ENCODE measurements around the gene CASP1.
A peak's percentile ranks its signal among the peaks of the same experiment; 100 is the strongest.
"Not testable (repeated sequence)": the region's sequence is repeated elsewhere in the genome, so short reads cannot be mapped to it uniquely, and the experiment has no call there.

Gene CASP1

DNA sequence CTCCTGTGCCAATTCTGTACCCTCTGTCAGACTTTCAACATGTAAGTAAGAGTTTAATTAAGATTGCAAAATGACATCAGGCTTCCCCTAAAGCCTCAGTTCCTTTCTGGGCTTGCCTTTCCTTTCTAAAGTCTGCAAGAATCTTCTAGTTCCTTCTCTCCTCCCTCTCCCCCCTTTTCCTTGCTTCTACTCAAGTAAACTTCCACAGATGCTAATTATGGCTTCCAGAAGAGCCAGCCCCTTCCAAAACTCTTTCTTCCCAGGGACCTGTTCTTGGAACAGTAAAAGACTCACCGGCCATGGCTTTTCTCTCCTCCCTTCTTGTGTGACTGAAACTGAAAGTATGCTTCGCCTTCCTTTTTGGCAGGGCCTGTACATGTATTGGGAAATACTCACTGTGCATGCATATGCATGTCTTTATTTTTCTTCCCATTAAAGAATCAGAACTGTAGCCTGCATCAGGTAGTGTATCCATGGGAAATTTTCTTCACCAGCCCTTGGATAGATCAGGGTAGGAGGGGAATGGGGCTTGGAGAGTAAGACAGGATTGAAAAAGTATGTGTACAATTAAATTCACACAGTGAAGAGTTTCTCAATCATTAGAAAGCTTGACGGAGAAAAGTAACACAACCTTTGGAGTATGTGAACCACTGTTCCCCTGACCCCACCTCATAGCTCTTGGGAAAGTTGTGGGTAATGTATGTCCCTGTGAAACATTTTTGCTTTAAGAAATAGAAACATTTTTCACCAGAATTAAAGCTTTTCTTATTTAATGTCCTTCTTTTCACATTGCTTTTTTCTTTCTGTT, at the start of gene CASP1:
Gene CASP1 (minus strand): TSS at position 332 of the 808 bp plus-strand sequence. CDS start 31 bp downstream, at position 301.
- DNase-seq: no peak

DNA sequence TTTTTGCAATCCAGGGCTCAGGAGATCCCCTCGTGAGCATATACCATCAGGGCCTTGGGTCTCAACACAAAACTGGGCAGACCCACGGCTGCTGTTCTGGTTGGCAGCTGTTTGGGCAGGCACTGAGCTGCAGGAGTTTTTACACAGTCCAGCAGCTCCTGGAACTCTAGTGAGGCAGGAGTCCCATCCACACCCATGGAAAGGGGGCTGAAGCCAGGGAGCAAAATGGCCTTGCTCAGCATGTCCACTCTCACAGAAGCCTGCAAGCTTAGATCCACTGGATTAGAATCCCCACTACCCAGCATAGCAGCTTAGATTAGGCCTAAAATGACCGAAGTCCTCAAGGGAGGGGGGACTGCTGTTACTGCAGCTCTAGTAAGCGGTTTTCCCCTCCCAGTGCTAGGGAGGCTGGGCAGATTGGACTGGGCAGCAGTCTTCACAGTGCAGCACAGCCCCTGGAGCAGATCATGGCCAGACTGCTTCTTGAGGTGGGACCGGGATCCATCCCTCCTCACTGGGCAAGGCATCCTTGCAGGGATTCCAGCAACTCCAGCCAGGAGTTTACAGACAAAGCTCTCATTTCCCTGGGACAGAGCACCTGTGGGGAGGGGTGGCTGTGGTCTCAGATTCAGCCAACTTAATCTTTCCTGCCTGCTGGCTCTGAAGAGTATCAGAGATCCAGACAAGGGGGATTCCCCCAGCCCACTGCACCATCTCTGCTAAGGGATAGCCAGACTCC, 46.6 kb upstream of the CASP1 start:
- no peak for DNase-seq

DNA sequence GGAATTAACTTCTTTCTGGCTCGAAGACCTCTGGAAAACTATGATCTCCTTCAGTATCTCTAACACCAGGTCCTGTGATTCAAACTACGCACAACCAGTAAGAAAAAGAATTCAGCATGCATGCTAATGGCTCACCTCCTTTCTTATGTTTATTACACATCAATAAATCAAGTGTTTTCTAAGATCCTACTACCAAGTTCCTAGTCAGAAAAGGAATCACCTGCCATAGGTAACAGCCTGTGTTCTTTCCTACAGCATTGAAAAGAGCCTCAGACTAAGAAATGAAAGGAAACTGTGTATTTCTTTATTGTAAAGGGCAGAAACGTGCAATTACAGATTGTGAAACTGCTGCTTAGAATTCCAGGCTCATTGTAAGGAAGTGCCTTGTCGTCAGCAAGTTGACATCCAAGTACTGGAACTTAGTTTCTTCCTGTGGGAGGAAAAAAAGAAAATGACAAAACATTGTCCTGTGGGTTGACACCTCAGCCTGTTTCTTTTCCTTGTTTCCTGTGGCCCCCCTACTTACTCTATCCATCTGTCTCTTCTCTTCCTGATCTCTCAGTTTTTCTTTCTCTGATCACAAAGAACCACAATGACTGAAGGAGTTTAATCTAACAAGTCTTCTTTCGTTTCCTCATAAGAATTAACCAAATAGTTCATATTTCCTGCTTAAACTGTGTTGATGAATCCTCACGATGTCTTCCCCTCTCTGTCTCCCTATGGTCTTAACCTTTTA, 45.4 kb upstream of the CASP1 start:
- not testable (repeated sequence) for DNase-seq

DNA sequence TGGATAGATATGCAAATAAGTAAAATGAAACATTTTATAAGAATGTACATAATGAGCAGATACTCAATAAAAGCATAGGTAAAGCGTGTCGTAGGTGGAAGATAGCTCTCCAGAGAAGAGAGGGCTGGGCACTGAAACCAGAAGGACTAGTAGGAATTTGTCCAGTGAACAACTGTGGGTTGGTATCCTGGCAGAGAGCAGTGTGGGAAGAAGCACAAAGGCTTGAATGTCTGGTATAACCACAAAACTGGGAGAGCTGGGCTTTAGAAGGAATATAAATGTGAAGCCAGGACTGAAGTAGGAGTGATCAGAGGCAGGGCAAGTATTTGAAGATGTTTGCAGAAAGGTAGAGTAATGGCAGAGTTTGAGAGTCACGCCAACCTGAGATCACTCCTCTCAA, 43.3 kb upstream of the CASP1 start:
- DNase-seq: no peak

DNA sequence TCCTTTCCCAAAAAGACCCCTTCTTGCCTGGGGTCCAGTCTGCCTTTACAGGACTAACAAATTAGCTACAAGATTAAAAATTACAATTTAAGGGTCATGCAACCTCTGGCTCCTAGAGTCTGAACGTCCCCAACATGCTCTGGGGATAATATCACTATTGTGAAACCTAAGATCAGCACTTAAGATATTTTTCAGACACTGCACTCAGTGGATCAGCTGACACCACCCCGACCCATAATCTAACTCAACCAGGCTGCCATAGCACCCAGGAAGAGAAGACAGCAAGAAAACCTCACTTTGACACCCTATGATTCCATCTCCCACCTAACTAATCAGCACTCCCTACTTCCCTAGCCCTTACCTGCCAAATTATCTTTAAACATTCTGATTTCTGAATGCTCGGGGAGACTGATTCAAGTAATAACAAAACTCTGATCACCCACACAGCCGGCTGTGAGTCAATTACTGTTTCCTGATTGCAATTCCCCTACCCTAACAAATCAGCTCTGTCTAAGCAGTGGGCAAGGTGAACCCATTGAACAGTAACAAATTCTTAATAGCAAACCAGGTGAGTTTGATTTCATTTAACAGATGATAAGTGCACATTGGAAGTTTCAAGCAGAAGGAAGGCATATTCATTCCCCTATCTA, 42.3 kb upstream of the CASP1 start:
- not testable (repeated sequence) for DNase-seq

DNA sequence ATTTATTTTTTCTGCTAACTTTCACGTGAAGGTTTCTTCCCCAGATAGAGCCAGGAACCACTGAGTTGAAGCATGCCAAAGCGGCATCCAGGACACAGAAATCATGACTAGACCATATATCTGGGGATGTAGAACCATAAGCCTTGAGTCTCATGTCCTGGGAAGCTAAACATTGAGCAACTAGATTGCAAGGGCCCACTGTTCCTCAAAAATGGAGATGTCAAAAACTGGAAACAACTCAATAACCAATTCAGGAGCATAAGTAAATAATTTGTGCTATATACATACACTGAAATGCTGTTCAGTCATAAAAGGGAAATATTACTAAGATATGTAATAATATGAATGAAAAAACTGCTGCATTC, 39.2 kb upstream of the CASP1 start:
- no peak for DNase-seq

DNA sequence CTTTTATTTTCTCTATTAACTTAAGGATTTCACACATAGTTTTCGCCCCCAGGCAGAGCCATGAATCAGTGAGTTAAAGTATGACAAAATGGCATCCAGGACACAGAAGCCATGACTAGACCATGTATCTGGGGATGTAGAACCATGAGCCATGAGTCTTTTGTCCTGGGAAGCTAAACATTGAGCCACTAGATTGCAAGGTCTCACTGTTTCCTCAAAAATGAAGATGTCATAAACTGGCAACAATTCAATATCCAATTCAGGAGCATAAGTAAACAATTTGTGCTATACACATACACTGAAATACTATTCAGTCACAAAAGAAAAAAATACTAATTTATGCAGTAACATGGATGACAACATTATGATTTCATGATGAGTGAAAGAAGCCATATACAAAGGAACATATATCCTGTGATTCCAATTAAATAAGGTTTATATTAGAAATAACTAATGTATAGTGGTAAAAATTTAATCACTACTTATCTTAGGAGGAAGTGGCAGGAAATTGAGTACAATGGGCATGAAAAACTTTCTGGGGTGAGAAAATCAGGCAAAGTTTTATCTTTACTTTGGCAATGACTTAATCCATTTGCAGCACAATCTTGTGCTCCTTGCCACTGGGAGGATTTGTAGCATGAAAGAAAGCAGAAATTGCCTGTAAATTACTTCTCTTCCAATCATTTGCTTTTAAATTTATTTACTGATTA, 38.7 kb upstream of the CASP1 start:
- DNase-seq: no peak

DNA sequence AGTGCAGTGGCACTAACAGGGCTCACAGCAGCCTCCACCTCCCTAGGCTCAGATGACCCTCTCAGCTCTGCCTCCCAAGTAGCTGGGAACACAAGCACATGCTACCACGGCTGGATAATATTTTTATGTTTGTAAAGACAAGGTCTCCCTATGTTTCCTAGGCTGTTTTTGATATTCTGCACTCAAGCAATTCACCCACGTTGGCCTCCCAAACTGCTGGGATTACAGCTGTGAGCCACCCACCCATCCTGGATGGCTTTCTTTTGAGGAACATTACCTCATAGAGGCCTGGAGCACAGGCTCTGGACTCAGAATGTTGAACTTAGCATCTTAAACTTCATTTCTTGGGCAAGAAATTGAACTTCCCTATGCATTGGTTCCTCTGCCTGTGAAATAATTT, 37.1 kb upstream of the CASP1 start:
- not testable (repeated sequence) for DNase-seq

DNA sequence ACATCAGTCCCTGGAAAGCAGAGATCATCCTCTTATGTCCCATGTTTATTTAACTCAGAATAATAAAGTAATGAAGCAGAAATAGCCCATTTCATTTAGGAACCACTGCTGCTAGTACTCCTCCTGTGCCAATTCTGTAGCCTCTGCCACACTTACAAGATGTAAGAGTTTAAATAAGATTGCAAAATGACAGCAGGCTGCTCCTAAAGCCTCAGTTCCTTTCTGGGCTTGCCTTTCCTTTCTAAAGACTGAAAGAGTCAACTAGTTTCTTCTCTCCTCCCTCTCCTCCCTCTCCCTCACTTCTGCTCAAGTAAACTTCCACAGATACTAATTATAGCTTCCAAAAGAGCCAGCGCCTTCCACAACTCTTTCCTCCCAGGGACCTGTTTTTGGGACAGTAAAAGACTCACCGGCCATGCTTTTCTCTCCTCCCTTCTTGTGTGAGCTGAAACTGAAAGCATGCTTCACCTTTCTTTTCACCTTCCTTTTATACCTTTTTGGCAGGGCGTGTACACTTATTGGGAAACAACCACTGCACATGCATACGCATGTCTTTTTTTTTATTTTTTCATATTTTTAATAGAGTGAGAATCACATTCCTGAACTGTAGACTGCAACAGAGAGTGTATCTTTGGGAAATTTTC, 36.3 kb upstream of the CASP1 start:
- DNase-seq: no peak

DNA sequence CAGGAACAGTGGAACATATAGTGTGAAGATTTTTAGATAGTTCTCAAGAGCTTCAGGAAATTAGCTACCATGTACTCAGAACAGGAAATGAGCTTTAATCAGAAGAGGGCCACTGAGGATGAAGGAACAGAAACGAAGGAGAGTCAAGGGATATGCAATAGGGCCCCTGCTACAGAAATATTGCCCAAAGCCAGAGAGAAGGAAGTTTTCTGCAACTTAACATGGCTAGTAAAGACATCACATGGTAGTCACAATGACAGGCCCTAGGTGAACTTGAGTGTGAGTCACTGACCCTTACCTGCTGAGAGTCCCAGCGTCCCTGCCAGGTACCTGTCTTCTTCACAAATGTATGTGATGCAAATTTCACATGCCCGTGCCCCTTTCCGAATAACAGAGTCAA, 35.4 kb upstream of the CASP1 start:
- no peak for DNase-seq

DNA sequence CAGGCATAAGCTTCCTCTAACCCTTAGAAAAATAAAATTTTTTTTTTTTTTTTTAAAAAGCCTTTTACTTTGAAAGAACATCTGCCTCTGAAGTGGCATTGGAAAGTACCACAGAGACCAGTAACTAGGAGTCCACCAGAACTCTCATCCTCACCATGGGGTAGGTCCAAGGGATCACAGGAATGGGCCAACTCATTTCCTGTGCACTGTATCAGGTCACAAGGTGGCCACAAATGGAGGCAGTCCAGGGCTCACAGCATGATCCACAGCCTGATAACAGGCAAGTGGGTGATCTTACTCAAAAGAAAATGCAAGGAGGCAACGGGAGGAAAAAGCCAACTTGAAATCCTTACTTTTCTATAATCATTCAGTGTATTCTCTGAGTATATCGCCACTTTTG, 34.8 kb upstream of the CASP1 start:
- DNase-seq: not testable (repeated sequence)

DNA sequence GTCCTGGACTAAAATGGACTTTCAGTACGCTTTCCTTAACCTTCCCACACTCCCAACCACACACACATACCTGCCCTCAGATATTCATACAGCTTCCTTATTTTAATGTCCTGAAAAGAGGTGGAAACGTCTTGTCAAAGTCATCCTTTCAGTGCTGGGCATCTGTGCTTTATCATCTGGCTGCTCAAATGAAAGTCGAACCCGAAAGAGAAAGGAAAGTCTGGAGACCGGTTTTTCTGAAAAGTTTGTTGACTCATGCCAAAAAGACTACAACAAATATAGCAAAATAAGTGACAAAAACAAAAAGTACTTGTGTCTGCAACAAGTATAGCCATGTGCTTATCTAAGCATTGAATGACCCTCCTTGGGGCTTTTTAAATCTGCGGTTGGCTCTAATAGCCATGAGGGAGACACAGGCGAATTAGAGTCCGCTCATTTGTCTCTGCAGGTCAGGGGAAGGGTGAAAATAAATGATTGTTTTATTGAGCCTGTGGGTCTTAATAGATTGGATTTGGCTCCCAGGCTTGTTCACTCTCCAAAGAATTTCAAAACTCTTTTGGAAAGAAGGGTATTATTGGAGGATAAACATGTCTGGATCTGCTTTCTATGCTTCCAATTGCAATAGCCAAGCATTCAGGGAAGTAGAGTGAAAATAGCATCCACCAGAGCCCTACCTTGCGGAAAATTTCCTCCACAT, 28.4 kb upstream of the CASP1 start:
- not testable (repeated sequence) for DNase-seq

DNA sequence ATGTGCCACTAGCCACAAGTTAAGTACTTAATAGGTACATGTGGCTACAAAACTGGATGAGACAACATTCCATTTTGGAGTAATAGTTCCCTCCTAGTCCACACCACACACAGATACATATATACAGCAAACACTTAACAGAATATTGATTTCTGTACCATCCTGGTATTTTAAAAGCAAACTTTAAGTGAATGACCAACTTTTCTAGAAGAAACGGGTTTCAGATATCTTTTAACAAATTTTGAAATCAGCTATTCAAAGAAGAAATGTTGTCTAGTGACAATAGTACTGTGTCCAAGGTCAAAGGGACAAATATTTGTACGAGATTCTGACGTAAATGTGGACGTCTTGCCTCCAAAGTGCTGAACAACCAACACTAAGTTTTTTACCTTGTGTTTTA, 22.5 kb upstream of the CASP1 start:
- DNase-seq: no peak

DNA sequence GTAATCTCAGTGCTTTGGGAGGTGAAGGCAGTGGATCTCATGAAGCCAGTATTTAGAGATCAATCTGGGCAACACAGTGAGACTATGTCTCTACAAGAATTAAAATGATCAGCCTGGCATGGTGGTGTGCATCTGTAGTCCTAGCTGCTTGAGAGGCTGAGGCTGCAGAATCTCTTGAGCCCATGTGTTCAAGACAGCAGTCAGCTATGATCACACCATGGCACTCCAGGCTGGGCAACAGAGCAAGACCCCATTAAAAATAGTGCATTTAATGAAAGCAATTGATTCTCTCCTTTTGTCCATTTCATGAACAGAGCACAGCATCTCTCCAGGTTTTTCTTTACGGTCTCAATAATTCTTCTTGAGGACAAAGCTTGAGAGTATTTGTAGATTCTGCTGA, 21.5 kb upstream of the CASP1 start:
- DNase-seq: no peak

DNA sequence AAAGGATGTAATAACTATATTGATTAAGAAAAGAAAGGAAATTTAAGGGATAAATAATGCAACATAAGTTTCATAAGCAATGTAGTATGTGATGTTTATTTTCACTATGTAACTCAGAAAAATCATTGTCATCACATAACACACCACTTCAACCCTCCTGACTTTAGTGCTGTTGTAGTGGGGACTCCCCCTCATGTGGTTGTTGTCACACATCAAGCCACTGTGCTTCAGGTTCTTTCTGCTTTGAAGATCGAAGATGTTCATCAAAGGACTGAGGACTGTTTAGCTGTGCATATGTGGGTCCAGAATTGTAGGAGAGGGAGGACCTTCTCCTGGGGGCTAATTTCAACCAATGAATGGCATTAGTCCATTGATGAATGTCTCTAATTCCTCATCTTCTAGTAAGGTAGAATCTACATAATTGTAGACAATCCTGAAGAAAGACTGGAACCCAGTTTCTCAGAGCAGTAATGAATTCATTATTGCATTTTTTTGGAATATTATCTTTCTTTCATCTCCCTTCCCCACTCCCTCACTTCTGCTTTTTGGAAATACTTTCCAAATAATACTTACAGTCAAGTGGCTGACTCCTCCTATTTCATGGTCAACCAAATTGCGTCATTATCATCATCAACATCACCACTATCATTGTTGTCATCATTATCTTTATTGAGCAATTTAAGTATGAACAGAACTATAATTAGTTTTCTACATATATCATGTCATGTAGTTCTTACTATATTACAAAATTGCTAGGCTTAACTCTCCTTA, 20.0 kb upstream of the CASP1 start:
- no peak for DNase-seq

DNA sequence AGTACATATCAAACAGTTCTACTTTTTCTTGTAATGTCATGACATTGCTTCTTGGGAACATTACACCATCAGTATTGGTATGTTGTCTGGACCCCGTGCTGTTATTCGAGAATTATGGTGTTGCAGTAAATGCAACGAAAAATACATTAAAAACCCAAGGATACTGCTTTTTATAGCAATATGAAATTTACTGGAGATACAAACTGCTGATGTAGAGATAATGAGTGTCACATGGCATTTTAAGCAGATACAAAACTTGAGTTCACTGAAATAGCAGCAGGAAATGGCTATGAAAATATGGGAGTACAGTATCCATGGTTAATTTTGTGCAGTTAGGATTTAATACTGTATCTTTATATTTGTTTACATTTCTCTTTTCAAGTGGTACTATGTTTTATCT, 17.5 kb upstream of the CASP1 start:
- no peak for DNase-seq

DNA sequence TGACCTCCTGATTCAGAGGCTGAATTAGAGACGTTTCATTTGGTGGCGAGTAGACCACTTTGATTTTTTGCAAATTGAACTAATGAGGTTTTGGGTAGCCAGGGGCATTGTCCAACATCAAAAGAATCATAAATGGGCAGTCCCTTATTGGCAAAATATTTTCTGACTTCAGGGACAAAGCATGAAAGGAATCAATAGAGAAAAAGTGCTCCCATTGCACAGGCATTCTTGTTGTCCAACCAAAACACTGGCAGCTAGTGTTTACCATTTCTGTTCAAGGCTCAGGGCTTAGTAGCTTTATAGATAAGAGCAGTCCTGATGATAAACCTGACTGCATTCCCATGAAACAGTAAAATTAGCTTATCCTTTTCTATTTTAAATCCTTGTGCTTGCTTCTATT, 16.6 kb upstream of the CASP1 start:
- no peak for DNase-seq

DNA sequence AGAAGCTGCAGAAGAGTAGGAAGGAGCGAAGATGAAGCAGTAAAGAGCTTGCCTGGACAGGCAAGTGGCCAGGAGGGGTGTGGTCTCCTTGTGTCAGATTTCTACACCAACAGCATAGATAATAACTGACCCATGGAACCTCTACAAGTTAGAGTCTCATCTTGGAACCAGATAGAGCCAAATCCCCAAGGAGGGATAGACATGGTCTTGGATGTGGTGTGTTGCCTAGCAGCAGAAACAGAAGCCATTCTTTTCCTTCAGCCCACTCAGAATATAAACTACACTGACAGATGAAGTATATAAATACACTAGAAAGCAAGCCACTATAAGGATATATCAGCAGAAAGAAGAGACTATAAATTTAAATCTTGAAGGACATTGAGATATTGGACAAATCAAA, 14.5 kb upstream of the CASP1 start:
- DNase-seq: no peak

DNA sequence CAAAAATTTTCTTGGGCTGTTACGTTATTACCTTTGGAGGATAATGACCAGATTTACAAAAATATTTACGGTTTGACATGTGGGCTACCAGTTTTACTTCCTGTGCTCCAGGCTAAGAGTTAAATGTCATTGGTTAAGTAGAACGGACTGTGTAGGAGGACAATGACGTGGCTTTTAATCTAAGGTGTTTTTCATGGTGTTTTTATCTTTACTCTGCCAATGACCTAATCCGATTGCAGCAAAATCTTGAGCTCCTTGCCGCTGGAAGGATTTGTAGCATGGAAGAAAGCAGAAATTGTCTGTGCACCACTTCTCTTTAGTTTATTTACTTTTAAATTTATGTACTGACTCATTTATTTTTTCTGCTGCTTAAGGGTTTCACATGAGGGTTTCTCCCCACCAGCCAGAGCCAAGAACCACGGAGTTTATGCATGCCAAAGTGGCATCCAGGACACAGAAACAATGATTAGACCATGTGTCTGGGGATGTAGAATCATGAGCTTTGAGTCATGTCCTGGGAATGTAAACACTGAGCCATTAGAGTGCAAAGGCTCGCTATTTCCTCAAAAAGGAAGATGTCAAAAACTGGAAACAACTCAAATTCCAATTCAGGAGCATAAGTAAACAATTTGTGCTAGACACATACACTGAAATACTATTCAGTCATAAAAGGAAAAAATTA, 12.1 kb upstream of the CASP1 start:
- peak; percentile 49 for DNase-seq

Measured in NCI-H446 treated with DMSO at 0.1 percent for 48 hours (cell line).